Forelimb muscle (tissue), 1 donor: ENCODE data around the gene R3HDM2. TPM values are rescaled to one million over a fixed set of nuclear protein-coding genes. Genes with fewer than 3 reads are reported as not detected.
A peak's percentile ranks its signal among the peaks of the same experiment; 100 is the strongest.

Experiments used
- DNase-seq: peaks from one replicate; pipeline ENCODE4 v3.0.0-alpha.2; 2013; ENCODE audit warnings: low read depth
- polyA plus RNA-seq: library from polyadenylated mRNA; unstranded; fragments of 120-200 nt; gene quantifications from one replicate; pipeline ENCODE4 v1.2.1, GENCODE V29; 2013; ENCODE audit not compliant: insufficient read length

R3HDM2 gene
- polyA plus RNA-seq, 1 donor, result 50.1 TPM

DNA sequence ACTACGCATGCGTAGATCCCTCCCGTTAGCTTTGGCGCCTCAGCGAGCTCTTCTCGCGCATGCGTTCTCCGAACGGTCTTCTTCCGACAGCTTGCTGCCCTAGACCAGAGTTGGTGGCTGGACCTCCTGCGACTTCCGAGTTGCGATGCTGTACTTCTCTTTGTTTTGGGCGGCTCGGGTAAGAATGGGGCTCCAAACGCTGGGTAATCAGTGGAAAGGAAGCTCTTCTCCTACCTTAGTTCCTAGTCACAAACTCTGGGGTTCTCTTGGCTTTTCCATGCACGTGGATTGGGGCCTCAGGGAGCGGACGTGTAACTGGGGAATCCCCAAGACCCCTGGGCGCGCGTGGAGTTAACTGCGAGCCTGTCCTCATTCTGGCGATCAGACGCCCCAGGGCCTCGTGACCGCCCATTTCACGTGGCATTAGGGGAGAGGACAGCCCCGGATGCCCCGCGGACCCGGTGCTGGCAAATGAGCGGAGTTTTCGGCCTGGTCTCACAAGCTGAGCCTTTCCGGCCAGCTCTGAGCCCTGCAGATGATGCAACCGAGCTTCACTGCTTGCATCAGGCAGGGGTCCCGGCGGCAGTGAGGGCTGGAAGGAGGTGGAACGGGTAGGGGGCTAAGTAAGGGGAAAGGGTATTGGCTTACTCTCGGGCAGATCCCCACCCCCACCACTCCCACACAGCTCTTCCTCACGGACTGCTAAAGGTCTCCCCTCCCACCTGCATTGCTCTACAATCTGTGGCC, 201.0 kb downstream of the R3HDM2 start, which contains the start of gene SHMT2:
Gene SHMT2 (plus strand): TSS at position 78 of the 747 bp plus-strand sequence. CDS start 68 bp downstream, at position 146.
- peak; percentile 94 for DNase-seq

- no peak for DNase-seq
Observed at GRCh38 chr12:57229046-57229633, 201.7 kb downstream of the R3HDM2 start.

DNA sequence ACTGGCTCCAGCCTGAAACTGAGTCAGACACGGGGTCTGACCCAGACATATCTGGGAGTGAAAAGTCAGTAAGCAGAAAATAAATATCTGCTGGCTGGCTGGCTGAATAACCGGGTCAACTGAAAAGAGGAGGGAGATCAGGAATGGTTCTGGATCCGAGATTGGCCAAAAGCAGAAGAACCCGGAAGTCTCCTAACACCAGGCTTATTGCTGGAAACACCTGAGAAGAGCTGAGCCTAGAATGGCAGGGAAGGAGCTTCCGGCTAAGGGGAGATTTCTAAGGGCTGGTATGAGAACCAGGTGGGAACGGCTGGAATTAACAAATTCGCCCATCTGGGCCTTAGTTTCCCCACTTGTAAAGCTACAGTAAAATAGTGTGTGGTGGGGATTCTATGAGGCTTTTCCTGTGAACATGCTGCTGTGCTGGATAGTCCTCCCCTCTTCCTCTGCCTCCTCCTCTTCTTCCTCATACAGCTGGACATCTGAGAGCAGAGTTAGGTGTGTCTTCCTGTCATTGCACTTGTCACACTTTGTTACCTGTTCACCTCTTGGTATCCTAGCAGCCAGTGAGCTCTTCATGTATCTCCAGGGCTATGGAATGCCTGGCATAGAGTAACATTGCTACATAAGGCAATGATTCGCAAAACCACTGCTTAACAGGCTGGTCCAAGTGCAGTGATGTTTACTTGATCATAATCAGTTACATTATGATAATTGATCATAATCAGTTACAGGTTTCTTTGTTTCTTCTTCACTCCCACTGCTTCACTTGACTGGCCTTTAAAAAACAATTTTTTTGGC, 203.3 kb downstream of the R3HDM2 start:
- no peak for DNase-seq

GRCh38 chr12:57226588-57227314, 204.1 kb downstream of the R3HDM2 start:
- DNase-seq, result no peak

DNA sequence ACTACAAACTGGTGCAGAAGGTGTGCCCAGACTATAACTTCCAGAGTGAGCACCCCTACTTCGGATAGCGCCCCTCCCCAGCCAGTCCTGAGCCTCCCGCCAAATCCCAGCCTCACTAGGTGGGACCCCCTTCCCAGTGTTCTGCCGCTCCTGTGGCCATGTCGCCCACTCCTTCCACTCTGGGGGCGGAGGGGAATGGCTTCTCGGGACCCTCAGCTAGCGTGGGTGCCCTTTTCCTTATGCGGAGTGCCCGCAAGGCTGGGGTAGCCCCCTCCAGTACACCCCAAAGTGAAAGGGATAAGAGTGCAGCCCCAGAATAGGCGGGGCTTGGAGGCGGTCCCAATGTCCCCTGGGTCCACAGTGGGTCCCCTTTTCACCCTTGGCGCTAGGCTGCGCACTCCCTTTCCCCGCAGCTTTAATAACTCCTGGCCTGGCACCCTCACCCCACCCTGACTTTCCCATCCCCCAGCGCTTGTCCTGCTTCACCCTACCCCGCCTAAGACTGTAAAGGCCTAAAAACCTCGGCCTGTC, 205.1 kb downstream of the R3HDM2 start:
- no peak for DNase-seq

DNA sequence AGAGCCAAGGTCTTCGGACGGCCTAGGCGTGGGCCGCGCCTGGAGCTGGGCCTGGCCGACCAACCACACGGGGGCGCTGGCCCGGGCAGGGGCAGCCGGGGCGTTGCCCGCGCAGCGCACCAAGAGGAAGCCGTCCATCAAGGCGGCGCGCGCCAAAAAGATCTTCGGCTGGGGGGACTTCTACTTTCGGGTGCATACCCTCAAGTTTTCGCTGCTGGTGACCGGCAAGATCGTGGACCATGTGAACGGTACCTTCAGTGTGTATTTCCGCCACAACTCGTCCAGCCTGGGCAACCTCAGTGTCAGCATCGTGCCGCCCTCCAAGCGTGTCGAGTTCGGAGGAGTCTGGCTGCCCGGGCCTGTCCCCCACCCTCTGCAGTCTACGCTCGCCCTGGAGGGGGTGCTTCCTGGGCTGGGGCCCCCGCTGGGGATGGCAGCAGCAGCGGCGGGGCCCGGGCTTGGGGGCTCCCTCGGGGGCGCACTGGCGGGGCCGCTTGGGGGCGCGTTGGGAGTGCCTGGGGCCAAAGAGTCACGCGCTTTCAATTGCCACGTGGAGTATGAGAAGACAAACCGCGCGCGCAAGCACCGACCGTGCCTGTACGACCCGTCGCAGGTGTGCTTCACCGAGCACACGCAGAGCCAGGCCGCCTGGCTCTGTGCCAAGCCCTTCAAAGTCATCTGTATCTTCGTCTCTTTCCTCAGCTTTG, 205.7 kb downstream of the R3HDM2 start:
- no peak for DNase-seq

- no peak for DNase-seq
Observed at GRCh38 chr12:57224278-57224972, 206.4 kb downstream of the R3HDM2 start.

GRCh38 chr12:57223191-57224165, 207.4 kb downstream of the R3HDM2 start:
- DNase-seq, result no peak

DNA sequence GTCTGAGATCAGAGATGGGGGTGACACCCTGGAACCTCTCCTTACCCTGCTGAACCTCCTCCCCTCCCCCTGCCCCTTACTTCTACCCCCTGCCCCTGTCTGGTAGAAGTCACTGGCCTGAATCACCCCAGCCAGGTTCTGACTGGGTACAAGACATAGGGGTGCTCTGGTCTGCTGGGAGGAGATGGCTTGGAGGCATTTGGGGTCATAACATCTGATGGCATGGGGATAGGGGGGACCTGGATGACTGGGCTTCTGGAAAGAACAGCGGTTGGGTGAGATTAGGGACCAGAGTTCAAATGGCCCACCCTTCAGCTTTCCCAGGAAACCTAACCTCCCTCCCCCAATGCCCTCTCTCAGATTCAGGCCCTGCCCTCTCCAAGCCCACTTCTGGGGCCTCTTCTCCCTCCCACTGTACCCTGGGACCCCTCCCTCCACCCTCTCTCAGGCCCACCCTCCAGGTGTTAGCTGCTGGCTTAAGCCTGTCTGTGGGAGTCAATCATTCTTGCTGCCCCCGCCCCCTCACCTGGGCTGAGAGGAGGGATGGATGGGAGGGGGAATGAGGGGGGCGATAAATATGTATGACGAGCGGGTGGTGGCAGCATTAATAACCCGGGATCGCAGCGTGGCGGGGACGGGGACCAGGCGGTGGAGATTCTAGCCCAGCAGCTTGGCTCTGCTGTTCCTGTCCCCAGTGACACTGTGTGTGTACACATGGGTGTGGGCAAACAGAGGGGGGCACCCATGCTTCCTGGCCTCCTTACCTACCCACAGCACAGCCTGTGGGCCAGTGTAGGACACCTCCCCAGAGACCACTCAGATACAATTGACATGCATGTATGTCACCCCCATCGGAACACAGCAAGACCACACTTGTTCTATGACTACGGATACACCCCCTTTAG, 208.3 kb downstream of the R3HDM2 start:
- DNase-seq, result no peak

DNA sequence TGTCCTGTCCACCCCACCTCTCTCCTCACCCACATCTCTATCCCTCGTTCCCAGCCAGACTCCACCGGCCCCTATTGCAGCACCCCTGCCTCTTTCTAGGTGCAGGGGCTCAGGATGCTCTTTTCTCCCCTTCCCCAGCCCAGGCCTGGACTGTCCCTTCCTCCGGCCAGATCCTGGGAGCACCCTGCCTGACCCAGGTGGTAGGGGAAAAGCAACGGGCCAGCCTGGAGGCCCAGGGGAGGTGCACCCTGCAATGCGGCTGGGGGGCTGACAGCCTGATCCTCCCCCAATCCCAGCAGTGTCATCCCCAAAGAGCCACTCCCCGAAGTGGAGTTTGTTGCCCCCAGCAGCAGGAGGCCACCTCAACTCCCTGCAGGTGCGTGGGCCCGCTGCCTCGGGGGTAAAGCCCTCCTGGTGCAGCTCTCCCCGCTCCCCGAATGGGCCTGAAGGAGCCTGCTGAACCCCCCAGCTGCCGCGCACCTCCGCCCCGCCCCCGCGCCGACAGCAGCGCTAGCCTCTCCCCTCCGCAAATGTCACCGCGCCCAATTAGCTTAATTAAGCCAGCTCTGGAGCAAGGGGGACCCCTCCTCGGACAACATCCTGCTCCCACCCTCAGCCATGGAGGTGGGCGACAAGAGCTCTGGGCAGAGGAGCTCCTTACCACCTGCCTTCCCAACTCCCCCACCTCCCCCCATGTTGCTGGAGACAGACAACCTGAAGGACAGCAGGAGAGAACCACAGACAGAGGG, 209.5 kb downstream of the R3HDM2 start:
- no peak for DNase-seq

DNA sequence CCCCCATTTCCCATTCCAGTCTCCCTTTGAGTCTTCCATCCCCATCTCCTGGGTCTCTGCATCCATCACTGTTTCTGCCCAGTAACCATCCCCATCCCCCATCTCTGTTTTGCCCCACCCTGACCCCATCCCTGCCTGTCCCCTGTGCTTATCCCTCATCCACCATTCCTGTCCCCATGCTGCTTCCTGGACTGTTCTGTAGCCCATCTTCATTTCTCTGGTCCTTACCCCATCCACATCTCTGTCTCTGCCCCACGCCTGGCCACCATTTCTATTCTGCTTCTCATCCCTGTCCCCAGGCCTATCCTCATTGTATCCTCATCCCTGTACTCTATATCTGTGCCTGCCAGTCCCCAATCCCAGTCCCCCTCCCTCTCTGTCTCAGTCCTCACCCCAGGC, 210.1 kb downstream of the R3HDM2 start:
- no peak for DNase-seq

GRCh38 chr12:57219993-57220754, 210.7 kb downstream of the R3HDM2 start:
- no peak for DNase-seq

DNA sequence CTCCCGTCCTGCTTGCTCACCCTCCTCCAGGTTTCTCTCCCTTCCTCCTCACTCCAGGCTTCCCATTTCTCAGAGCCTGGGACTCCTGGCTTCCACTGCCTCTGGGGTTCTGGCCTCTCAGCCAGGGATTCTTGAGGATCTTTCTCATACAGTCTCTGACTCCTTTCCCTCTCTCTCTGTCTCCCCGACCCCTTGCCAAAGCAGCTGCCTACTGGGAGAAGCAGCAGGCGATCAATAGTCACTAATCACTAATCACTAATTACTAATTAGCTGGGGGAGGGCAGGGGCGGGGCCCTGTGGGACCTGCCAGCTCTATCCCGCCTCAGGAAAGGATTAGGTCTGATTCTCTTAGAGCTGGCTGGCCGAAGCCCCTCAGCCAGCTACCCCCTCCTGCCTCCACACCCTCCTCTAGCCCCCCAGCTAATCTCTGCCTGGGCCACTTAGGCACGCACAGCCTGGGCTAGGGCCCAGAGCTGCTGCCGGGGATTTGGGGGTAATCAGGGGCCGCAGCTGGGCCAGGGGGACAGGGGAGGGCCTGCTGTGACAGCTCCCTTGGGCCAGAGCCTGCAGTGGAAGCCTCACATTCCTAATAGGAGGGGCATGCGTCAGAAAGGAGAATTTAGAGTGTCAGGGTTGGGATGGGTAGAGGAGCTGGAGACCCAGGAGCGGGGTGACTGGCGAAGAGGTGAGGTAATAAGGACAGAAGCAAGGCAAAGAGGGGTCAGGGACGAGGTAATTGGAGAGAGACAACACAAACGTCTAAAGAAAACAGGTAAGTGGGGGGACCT, 211.4 kb downstream of the R3HDM2 start:
- no peak for DNase-seq

DNA sequence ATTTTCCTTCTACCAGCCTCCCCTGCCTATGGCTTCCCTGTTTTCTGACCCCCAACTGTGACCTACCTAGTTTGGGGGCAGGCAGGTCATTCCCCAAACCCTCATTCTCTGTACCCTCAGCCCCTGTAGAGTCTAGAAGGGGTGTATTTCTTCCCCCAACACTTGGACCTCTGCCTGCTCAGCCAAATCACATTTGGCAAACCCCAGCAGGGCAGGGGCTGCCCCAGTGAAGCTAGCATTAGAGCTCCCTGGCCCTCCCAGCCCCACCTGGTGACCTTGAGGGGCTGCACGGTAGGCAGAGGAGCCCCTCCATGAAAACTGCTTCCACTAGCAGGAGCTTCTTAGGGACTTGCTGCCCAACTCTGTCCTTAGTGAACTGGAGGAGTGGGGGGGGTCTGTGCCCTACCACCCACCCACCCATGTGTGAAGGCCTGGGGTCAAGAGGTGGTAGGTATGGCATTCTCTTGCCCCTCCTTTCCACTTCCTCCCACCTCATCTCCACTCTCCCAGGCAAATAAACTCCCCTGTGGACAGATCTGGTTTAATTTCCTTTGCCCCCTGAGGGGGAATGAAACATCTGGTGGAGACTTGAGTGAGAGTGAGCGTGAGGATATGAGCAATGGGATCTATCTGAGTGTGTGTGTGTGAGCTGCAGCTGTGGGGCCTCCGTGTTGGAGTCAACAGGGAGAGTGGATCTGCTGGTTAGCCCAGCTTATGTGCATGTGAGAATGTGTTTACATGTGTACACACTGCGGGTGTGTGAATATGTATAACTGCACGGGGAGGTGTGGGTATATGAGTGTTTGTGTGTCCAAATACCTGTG, 212.6 kb downstream of the R3HDM2 start:
- DNase-seq, result no peak
